HG03045 (cell line): Measurements from ENCODE around the gene LDHB.
"Not testable (repeated sequence)": the region's sequence is repeated elsewhere in the genome, so short reads cannot be mapped to it uniquely, and the experiment has no call there.

Experiments
- ATAC-seq: cut with Tn5 transposase; IDR thresholded peaks from one replicate; pipeline ENCODE4 v1.9.1; 2021; ENCODE audit warnings: mild to moderate bottlenecking, moderate library complexity; ENCODE audit not compliant: unreplicated experiment

Gene LDHB

DNA sequence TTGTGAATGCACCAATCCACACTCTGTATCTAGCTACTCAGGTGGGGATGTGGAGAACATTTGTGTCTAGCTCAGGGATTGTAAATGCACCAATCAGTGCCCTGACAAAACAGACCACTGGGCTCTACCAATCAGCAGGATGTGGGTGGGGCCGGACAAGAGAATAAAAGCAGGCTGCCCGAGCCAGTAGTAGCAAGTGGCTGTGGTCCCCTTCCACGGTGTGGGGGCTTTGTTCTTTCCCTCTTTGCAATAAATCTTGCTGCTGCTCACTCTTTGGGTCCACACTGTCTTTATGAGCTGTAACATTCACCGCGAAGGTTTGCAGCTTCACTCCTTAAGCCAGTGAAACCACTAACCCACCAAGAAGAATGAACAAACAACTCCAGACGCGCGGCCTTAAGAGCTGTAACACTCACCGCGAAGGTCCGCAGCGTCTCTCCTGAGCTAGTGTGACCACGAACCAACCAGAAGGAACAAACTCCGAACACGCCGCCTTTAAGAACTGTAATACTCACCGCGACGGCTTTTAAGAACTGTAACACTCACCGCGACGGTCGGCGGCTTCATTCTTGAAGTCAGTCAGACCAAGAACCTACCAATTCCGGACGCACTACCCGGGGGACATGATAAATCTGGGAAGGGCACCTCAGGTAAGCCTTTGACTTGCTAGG lies 4.6 kb upstream of the LDHB start:
- ATAC-seq = no peak

DNA sequence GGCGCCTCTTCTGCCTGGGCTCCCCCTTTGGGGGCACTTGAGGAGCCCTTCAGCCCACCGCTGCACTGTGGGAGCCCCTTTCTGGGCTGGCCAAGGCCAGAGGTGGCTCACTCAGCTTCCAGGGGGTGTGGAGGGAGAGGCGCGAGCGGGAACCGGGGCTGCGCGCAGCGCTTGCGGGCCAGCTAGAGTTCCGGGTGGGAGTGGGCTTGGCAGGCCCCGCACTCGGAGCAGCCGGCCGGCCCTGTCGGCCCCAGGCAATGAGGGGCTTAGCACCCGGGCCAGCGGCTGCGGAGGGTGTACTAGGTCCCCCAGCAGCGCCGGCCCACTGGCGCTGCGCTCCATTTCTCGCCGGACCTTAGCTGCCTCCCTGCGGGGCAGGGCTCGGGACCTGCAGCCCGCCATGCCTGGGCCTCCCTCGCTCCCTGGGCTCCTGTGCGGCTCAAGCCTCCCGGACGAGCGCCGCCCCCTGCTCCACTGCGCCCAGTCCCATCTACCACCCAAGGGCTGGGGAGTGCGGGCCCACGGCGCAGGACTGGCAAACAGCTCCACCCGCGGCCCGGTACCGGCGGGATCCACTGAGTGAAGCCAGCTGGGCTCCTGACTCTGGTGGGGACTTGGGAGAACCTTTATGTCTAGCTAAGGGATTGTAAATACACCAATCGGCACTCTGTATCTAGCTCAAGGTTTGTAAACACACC lies 3.9 kb upstream of the LDHB start:
- ATAC-seq = not testable (repeated sequence)

DNA sequence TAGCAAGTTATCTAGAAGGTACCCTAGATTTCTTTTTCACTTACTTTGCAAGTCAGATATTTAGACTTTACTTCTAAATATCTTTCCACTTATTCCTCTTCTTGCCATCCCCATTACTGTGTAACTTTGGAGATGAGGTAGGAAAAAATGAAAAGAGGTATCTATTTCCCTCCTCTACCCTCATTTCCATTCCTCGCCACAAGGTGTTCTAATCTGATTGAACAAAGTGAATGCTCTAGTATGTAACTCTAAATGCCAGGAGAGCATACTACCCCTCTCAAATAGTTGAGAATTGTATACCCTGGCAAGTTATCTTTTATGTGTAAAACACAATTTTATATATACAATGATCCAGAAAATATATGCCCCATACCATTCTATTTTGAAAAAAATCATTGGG lies 1.7 kb upstream of the LDHB start:
- no peak for ATAC-seq

DNA sequence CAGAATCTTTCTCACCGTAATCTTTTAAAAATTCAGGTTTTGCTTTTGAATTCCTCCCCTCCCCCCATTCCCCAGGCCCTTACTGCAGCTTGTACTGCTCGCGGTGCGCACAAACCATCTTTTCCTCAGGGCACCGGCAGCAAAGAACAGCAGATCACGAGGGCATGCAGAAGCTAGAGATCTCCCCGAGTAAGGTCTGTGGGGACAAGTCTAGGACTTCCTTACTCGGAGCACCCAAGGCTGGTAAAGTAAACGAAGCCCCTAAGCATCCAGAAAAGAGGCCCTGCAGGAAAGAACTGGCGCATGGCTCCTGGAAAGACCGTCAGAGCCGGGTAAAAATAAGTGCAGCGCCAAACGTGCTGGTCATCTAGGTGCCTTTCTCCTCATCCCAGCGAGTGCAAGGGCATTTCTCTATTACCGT lies 727 bp downstream of the LDHB start:
- ATAC-seq = peak; percentile 29

DNA sequence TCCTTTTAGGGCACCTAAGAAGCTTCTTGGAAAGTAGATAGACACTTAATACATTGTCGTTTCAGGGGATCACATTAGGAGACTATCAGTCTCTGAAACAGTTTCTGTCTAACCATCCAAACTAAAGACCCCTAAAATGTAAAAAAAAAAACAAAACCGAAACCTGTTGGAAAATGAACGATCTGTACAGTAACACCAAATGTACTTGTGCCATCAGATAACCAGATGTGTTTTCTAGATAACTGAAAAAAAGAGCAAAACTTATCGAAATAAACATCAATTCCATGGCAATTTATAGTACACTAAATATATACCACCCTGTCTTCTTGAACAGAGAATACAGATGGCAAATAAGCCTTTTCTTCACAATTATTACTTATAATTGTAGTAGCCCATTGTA lies 2.1 kb downstream of the LDHB start:
- ATAC-seq = no peak

DNA sequence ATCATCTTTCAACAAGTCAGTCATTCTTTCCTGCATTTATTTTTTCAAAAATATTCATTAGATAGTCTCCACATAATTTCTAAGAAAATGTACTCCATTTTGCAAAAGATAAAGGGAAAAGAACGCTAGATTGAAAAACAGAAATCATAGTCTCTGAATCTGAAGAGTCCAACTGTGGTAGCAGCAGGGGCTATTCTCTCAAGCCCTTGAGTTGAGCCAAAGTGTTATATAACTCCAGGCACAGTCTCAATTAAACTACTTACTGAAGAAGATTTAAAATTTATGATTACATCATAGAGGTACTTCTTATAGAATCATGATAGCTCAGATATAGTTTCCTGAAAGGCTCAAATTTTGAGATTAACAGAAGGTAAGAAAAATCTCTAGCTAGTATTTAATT lies 5.8 kb downstream of the LDHB start:
- no peak for ATAC-seq

DNA sequence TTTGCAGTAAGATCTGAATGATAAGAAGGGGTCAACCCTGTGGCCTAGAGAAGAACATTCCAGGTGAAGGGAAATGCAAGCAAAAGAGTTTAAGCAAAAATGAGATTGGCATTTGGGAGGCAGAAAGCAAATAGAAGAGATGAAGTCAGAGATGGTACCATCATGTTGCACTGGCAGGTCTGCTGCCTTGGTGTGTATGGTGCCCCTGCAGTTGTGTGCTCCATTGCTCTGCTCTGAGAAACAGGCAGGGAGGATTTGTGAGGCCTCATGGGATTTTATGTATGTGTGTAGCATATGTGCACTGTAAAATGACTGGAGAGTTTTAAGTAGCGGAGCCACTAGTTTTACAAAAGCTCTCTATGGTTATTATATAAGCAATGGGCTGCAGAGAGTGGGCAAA lies 6.6 kb downstream of the LDHB start:
- ATAC-seq = no peak

DNA sequence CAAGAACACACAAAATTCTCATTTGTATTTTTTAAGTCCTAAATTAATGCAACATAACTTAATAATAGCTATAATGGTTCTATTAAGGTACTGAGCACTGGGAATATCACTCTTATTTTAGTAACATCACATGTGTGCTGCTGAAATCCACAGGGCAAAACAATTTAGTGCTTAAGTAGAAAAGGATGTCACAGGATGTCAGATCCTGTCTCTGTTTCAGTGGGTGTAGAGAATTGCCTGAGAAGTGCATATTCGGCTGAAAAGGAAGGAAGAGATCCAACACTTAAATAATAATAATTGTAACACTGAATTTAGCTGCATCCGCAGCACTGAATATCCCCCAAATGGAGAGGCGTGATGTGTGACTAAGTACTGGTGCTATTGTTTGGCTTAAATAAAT lies 8.6 kb downstream of the LDHB start:
- ATAC-seq = no peak

DNA sequence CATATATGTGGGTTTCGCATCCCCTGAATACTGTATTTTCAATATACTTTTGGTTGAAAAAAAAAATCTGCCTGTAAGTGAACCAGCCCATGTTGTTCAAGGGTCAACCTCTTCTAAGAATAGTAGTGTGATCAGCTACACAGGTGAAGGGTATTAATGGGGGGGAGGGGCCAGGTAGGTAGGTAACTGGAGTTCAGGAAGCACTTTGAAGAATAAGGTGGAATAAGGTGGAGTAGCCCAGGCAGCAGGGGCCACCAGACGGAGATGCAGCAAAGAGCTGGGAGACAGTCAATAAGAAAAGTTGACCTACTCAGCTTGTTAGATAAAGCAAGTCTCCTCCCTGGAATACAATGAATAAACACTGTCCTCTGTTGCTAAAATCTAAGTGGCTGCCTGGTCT lies 9.3 kb downstream of the LDHB start:
- ATAC-seq = no peak

DNA sequence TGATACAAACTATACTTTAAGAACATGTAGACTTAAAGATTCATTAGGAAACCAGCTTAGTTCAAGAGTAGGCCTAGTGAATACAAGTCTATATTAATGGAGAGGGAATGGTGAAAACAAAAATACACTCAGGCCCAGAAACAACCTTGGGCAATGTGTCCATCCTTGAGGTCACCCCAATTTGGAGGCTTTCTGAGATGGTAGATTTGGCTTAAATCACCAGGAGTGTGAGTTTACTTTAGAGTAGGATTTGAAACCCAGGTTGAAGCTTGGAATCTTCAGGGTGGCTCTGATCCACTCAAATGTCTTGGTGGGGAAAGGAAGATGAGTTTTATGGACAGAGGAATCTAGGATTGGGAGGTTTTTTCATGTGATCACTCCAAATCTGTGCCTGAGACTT lies 10.5 kb downstream of the LDHB start:
- ATAC-seq = no peak

DNA sequence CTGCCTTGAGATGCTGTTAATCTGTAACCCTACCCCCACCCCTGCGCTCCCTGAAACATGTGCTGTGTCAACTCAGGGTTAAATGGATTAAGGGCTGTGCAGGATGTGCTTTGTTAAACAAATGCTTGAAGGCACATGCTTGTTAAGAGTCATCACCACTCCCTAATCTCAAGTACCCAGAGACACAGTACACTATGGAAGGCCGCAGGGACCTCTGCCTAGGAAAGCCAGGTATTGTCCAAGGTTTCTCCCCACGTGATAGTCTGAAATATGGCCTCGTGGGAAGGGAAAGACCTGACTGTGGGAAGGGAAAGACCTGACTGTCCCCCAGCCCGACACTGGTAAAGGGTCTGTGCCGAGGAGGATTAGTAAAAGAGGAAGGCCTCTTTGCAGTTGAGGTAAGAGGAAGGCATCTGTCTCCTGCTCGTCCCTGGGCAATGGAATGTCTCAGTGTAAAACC lies 12.6 kb downstream of the LDHB start:
- ATAC-seq = not testable (repeated sequence)

DNA sequence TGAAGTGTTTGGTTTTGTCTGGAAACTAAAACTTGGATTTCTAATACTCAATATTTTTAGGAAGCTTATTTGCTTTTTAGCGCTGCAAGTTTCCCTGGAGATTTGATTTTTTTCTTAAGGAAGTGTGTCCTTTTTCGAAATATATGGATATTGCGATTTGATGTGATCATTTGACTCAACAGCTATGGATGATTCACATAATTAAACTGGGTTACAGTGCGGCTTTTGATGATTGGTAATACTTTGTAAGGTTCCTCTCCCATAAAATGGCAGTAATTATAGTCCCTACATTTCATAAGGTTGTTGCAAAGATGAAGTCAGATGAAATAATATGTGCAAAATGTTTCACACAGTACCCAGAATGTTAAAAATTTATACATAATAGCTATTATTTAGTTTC lies 13.1 kb downstream of the LDHB start:
- ATAC-seq = no peak

DNA sequence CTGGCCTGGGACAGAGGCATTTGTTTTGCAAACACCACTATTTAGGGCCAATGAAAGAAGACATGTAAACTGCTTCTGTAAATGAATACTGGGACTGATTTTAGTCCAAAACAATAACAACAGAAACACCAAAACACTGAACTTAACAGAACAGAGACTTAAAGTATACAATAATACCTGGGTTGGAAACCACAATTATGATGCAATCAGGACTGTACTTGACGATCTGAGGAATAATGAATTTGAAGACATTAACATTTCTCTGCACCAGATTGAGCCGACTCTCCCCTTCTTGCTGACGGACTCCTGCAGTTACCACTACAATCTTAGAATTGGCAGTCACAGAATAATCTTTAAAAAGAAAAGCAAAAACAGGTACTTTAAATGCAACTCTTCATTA lies 13.9 kb downstream of the LDHB start:
- ATAC-seq = no peak

DNA sequence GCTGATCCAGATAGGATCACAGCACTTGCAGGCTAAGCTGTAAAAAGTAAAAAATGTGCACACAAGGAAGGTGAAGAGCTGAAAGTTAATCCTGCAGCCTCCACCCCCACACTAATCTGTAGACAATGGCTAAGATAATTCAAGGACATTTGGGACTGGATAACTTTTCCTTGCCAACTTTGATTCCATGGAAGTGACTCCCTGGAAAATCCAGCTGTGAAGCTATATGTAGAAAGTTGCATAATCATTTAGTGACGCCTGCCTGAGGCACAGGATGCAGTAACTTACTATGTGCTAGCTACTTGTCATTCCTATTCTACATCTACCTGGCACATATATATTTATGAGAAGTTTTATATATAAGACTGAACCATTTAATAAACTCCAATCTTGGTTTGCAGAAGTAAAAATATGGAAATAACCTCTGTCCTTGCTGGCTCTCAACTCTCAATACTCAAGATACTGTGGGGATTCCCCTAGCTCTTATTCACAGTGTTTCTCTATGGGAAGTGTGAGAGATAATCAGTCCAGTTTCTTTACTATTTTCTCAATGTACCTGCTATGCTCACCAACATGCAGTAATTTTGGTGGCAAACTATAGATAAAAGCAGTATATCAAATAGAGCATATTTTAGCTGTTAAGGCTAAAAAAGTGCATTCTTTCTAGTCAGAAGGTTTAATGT lies 14.8 kb downstream of the LDHB start:
- peak; percentile 64 for ATAC-seq

DNA sequence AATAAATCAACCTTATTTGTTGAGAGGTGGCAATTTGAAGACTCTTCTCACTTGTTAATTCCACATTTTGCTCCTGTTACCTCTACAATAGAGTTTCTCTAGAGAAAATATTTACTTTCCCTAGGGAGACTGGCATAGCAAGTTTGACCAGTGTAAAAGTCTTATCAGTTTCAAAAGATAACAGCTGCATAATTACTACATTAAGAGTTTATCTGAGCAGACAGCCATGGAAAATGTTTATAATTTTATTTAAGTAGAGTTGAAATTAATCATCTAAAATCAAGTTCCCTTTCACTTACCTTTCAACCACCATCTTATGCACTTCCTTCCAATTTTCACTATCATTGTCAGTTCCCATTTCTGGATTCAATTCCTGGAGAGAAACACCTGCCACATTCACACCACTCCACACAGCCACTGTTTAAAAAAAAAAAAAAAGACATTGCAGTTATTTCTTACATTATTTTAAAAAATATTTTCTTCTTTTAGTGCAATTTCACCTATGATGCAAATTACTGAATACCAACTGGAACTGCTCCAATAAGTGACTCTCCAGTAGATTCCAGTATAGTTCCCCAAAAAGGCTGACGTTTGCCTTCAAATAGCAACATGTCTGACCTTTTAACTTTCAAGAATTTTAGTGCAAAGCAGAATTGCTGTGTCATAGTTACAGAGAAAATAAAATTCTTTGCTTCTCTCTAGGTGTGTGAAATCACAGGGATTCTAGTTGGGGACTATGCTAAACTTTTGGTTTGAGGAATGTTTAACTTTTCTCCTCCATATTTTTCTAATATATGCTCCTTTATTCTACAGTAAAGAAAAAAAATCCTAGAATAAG lies 19.4 kb downstream of the LDHB start:
- ATAC-seq = no peak

DNA sequence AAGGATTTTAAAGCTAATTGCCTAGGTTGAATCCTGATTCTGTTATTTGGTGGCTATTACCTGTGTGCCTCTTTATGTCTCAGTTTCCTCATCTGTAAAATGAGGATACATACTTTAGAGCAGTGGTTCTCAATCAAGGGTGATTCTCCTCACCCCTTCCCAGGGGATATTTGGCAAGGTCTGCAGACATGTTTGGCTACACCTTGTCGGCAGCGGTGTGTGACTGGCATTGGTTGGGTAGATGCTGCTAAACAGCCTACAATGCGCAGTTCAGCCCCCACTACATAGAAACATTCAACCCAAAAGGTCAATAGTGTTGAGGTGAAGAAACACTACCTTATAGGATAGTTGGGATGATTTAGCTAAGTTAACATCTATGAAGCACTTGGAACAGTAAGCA lies 23.4 kb downstream of the LDHB start:
- no peak for ATAC-seq

DNA sequence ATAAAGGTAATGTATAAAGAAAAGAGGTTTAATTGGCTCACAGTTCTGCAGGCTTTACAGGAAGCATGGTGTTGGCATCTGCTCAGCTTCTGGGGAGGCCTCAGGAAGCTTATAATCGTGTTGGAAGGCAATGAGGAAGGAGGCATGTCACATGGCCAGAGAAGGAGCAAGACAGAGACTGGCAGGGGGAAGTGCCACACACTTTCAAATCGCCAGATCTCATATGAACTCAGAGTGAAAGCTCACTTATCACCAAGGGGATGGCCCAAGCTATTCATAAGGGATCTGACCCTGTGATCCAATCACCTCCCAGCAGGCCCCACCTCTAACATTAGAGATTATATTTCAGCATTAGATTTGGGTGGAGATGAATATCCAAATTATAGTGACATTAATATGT lies 26.3 kb downstream of the LDHB start:
- ATAC-seq = no peak

DNA sequence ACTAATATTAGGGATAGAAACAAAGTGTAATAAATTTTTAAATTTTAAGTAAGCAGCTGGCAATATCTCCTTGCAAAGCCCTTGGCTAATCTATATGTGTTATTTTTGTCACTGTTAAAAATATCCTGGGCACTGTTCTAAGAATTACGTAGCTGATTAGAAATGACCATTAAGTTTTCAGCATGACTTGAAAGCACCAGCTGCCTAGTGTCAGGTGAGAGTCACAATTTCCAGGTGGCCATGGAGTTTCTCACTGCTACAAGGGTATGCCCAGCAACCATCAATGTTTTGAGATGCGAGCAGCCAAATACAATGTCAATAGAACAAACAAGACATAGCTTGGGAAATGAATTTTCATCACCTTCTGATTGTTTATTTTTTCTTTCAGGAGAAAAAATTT lies 29.7 kb downstream of the LDHB start:
- no peak for ATAC-seq

DNA sequence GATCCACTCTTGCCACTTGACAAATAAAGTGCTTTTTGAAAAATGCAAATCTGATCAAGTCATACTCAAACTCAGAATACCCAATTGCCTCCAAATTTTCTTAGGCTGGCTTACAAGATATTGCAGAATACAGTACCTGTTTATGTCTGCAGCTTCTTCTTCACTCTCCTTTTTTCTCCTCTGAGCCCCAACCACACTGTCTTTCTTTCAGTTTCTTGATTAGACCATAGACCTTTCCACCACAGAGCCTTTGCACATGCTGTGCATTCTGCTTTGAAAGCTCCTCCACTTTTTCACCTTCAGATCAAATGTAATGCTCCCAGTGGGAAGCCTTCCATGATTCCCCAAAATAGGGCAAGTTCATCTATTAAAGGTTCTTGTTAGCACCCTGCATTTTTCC lies 39.1 kb downstream of the LDHB start:
- no peak for ATAC-seq

DNA sequence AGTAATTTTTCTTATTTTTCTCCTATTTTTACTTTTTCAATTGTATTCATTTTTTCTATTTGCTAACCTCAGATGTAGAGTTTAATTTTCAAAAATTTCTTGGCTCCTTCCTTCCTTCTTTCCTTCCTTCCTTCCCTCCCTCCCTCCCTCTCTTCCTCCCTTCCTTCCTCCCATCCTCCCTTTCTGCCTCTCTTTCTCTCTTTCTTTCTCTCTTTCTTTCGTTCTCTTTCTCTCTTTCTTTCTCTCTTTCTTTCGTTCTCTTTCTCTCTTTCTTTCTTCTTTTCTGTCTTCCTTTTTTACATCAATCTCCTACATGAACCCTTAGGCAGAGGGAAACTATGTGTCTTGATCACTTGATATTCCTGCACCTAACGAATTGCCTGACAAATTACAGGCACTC lies 40.6 kb downstream of the LDHB start:
- no peak for ATAC-seq

DNA sequence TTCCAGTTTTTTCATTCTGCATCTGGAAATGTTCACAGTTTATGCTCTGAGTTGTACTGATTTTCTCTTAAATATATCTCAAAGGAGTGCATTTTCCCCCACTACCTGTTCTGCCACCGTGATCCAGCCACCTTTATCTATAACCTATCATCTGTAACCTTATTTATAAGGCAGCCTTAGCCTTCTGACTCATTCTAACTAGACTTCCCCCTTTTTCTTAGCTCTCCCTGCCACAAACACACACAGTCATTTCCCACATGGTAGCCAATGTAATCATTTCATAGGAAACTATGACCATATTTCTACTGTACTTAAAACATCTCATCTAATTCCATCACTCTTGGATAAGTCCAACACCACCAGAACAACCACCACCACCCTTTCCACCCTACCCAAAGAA lies 42.2 kb downstream of the LDHB start:
- ATAC-seq = no peak
